ENCODE measurements around the gene PHLPP1.
"Not testable (repeated sequence)": the region's sequence is repeated elsewhere in the genome, so short reads cannot be mapped to it uniquely, and the experiment has no call there.

Gene PHLPP1

GRCh38 chr18:62894681-62895390 lies 179.5 kb downstream of the PHLPP1 start:
- no peaks in the 10 kb centered on the region for H3K36me3 Mint-ChIP-seq
- no peak for DNase-seq
- H3K27ac Mint-ChIP-seq = no peak overlapping the region
- H3K9me3 Mint-ChIP-seq = no peaks in the 10 kb centered on the region
- CTCF ChIA-PET = no interaction called here
- H3K4me1 Mint-ChIP-seq = no peaks in the 10 kb centered on the region
- no peak overlapping the region for H3K4me3 Mint-ChIP-seq
- H3K27me3 Mint-ChIP-seq = no peaks in the 10 kb centered on the region

- no peaks in the 10 kb centered on the region for H3K9me3 Mint-ChIP-seq
- H3K4me1 Mint-ChIP-seq = no peaks in the 10 kb centered on the region
- H3K27me3 Mint-ChIP-seq = no peaks in the 10 kb centered on the region
- H3K36me3 Mint-ChIP-seq = no peaks in the 10 kb centered on the region
- DNase-seq = no peak
- CTCF ChIA-PET = interaction anchor here (0.6 to 1.2 kb wide), 3 partner anchors 169 to 311 kb away, joined by 3 read pairs; no protein-coding TSS in a partner anchor
- no peak overlapping the region for H3K4me3 Mint-ChIP-seq
- H3K27ac Mint-ChIP-seq = no peak overlapping the region
These were observed 181.8 kb downstream of the PHLPP1 start for GRCh38 chr18:62897153-62897552.

DNA sequence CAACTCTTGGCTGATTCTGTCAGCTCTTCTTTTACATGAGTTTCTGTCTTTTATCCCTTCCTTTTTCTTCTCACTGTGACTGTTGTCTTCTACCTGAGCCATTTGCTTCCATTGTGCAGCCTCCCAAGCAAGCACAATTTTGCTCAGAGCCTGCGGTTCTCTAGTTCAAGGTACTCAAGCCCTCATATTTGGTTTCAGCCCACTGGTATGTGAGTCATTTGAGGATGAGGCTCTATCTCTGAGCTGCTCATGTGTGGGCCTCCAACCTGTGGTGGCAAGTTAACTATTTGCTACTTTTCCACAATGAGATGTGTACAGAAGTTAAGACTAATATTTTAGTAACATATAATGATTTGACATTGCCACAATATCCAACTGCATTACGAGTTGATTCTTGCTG lies 183.0 kb downstream of the PHLPP1 start:
- no peaks in the 10 kb centered on the region for H3K36me3 Mint-ChIP-seq
- no peaks in the 10 kb centered on the region for H3K4me1 Mint-ChIP-seq
- DNase-seq = no peak
- CTCF ChIA-PET = no interaction called here
- H3K27ac Mint-ChIP-seq = no peak overlapping the region
- no peaks in the 10 kb centered on the region for H3K9me3 Mint-ChIP-seq
- H3K27me3 Mint-ChIP-seq = no peaks in the 10 kb centered on the region
- H3K4me3 Mint-ChIP-seq = no peak overlapping the region

GRCh38 chr18:62899534-62899933 lies 184.2 kb downstream of the PHLPP1 start:
- DNase-seq = no peak
- Mint-ChIP-seq H3K36me3 (no peaks in the 10 kb centered on the region), H3K27ac (no peak overlapping the region), H3K4me1 (no peaks in the 10 kb centered on the region), H3K4me3 (no peak overlapping the region), H3K27me3 (no peaks in the 10 kb centered on the region), H3K9me3 (no peaks in the 10 kb centered on the region)
- CTCF ChIA-PET = no interaction called here

GRCh38 chr18:62900132-62900883 lies 185.0 kb downstream of the PHLPP1 start:
- DNase-seq = no peak
- H3K4me3 Mint-ChIP-seq = no peak overlapping the region
- H3K9me3 Mint-ChIP-seq = no peaks in the 10 kb centered on the region
- H3K4me1 Mint-ChIP-seq = no peaks in the 10 kb centered on the region
- no peaks in the 10 kb centered on the region for H3K27me3 Mint-ChIP-seq
- H3K36me3 Mint-ChIP-seq = no peaks in the 10 kb centered on the region
- CTCF ChIA-PET = no interaction called here
- H3K27ac Mint-ChIP-seq = no peak overlapping the region

GRCh38 chr18:62902776-62903175 lies 187.4 kb downstream of the PHLPP1 start:
- no peaks in the 10 kb centered on the region for H3K27me3 Mint-ChIP-seq
- no peaks in the 10 kb centered on the region for H3K36me3 Mint-ChIP-seq
- H3K4me1 Mint-ChIP-seq = no peaks in the 10 kb centered on the region
- DNase-seq = no peak
- H3K27ac Mint-ChIP-seq = no peak overlapping the region
- no peak overlapping the region for H3K4me3 Mint-ChIP-seq
- CTCF ChIA-PET = no interaction called here
- H3K9me3 Mint-ChIP-seq = no peaks in the 10 kb centered on the region

GRCh38 chr18:62904396-62905285 lies 189.3 kb downstream of the PHLPP1 start:
- H3K4me3 Mint-ChIP-seq = no peak overlapping the region
- H3K4me1 Mint-ChIP-seq = no peaks in the 10 kb centered on the region
- no peaks in the 10 kb centered on the region for H3K36me3 Mint-ChIP-seq
- no peak overlapping the region for H3K27ac Mint-ChIP-seq
- CTCF ChIA-PET = no interaction called here
- H3K9me3 Mint-ChIP-seq = no peaks in the 10 kb centered on the region
- DNase-seq = no peak
- H3K27me3 Mint-ChIP-seq = no peaks in the 10 kb centered on the region

DNA sequence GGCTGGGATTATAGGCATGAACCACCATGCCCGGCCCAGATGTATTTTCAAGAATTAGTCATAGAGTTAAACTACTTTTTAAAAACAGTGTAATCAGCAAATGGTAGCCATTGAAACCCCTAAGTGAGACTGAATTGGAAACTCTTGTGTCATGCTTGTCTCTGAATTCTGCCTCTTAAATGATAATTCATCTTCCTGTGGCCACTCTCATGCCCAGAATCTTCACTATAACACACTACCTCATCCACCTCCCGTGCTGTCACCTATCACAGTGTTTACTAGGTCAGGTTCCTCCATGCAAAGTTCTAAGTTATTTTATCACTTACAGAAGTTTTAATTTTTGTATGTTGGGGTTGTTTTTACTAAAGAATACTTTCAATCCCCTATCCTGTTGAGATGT lies 197.5 kb downstream of the PHLPP1 start:
- no peak overlapping the region for H3K27ac Mint-ChIP-seq
- no peak overlapping the region for H3K4me3 Mint-ChIP-seq
- no peaks in the 10 kb centered on the region for H3K4me1 Mint-ChIP-seq
- no peaks in the 10 kb centered on the region for H3K27me3 Mint-ChIP-seq
- no peaks in the 10 kb centered on the region for H3K9me3 Mint-ChIP-seq
- CTCF ChIA-PET = no interaction called here
- no peak for DNase-seq
- no peaks in the 10 kb centered on the region for H3K36me3 Mint-ChIP-seq

DNA sequence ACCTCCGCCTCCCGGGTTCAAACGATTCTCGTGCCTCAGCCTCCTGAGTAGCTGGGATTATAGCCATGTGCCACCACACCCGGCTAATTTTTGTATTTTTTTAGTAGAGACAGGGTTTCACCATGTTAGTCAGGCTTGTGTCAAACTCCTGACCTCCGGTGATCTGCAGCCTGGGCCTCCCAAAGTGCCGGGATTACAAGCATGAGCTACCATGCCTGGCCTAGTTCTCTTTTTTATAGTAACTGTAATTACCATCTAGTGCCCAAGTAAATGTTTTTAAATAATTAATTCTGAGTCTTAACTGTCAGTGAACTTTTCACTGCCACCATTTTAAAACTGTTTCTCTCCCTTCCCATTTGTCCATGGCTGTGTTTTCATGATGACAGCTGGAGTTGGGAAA lies 198.5 kb downstream of the PHLPP1 start:
- H3K36me3 Mint-ChIP-seq, H3K27ac Mint-ChIP-seq: not testable (repeated sequence)

DNA sequence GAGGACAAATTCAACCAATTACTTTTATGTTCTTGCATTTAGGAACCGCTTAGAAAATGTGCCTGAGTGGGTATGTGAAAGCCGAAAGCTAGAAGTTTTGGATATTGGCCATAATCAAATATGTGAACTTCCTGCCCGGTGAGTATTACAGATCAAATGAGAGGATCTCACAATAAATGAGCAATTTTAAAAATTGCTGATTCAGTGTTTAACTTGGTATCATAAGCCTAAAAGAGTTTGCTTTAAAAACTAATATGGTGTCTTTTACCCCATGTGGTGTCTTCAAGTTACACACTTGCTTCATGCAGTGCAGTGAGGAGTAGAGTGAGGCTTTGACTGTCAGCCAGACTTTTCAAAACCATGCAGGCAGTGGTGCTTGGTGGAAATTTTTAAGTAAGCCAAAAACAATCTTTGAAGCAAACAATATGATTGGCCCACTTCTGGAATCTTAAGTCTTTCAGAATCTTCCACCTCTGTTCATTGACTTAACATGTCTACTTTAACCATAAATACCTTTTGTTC lies 199.6 kb downstream of the PHLPP1 start:
- CTCF ChIA-PET = no interaction called here
- Mint-ChIP-seq H3K27ac (no peak overlapping the region), H3K4me1 (no peaks in the 10 kb centered on the region), H3K9me3 (no peaks in the 10 kb centered on the region), H3K4me3 (no peak overlapping the region), H3K36me3 (no peaks in the 10 kb centered on the region), H3K27me3 (no peaks in the 10 kb centered on the region)
- DNase-seq = no peak

More for the DNA sequence above, 198.5 kb downstream of the PHLPP1 start:
- H3K9me3 Mint-ChIP-seq, H3K4me3 Mint-ChIP-seq, H3K27me3 Mint-ChIP-seq, DNase-seq, H3K4me1 Mint-ChIP-seq: not testable (repeated sequence)
- CTCF ChIA-PET = interaction anchor here (1.1 kb wide), 1 partner anchor 76 kb away, joined by 3 read pairs; no protein-coding TSS in a partner anchor

- H3K27me3 Mint-ChIP-seq = no peaks in the 10 kb centered on the region
- H3K36me3 Mint-ChIP-seq = no peaks in the 10 kb centered on the region
- H3K4me3 Mint-ChIP-seq = no peak overlapping the region
- H3K27ac Mint-ChIP-seq = no peak overlapping the region
- CTCF ChIA-PET = no interaction called here
- no peaks in the 10 kb centered on the region for H3K4me1 Mint-ChIP-seq
- H3K9me3 Mint-ChIP-seq = no peaks in the 10 kb centered on the region
- no peak for DNase-seq
These were observed 203.0 kb downstream of the PHLPP1 start for GRCh38 chr18:62918361-62918760.

DNA sequence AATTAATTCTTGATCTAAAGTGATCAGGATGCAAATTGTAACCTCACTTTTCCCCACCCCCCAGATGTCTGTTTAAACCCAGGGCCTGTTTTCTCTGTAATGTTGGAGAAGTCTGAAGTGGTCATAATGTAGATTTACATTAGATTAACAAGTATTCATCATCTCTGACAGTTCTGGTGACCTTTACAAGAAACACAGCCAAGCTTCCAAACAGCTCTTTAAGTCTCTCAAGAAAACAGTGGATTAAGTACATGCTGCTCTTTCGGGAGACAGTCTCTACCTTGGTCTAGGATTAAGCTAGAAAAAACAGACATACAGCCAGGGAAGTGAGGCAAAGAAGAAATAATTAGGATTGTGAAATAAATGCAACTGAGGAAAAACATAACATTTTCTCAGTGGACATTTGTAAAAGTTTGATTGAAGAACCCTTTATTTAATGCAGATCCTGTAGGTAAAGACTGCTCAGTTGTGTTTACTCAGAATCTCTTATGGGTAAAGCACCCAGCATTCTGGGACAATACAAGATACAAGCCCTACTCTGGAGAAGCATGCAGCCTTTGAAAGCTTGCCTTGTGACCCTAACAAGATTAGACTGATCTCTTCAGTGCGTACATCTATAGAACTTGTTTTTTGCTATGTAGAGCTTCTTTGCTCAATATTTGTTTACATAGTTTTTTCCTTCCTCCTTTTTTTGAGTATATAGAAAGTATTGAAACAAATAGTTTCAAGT lies 203.9 kb downstream of the PHLPP1 start:
- Mint-ChIP-seq H3K36me3 (no peaks in the 10 kb centered on the region), H3K9me3 (no peaks in the 10 kb centered on the region), H3K4me3 (no peak overlapping the region), H3K27me3 (no peaks in the 10 kb centered on the region), H3K4me1 (no peaks in the 10 kb centered on the region), H3K27ac (no peak overlapping the region)
- CTCF ChIA-PET = no interaction called here
- DNase-seq = no peak

GRCh38 chr18:62925031-62925688 lies 209.8 kb downstream of the PHLPP1 start:
- Mint-ChIP-seq H3K4me1 (no peaks in the 10 kb centered on the region), H3K4me3 (no peak overlapping the region), H3K9me3 (no peaks in the 10 kb centered on the region), H3K36me3 (no peaks in the 10 kb centered on the region), H3K27ac (no peak overlapping the region), H3K27me3 (no peaks in the 10 kb centered on the region)
- CTCF ChIA-PET = no interaction called here
- DNase-seq = no peak
